GM12878 (cell line): ENCODE results near the gene NTN3. TPM values are rescaled to one million over a fixed set of nuclear protein-coding genes. Genes with fewer than 3 reads are reported as not detected.
A peak's percentile ranks its signal among the peaks of the same experiment; 100 is the strongest.

Experiments used
- ATAC-seq: fragments of 200-7000 bp; cut with Tn5 transposase; 3 replicates; pipeline ENCODE4 v1.9.1; 2020; ENCODE audit warnings: mild to moderate bottlenecking, moderate library complexity
- BruUV-seq: library from RNA; stranded (reverse); fragments of 400-500 nt; replicated peaks from 2 replicates; lab custom pipeline; 2021; lab: Mats Ljungman, UMichigan
- CTCF ChIA-PET: fragments of 300-600 bp; sonication (Branson Sonifier 250); formaldehyde crosslinking; extraction: SDS; loops from one replicate; lab custom pipeline; 2021; ENCODE audit warnings: inconsistent platforms; lab: Yijun Ruan, JAX
- POLR2A ChIA-PET: fragments of 350-600 bp; formaldehyde crosslinking; extraction: SDS; loops from one replicate; lab custom pipeline; 2021; ENCODE audit warnings: inconsistent platforms; lab: Charles Lee
- RAD21 ChIA-PET: fragments of 300-600 bp; sonication (Branson Sonifier 250); formaldehyde crosslinking; loops from one replicate; lab custom pipeline; 2023; ENCODE audit warnings: antibody characterized with exemption; ENCODE audit not compliant: unreplicated experiment; lab: Charles Lee
- SMC1A ChIA-PET: fragments of 300-600 bp; sonication (Branson Sonifier 250); formaldehyde crosslinking; loops from one replicate; lab custom pipeline; 2023; ENCODE audit not compliant: unreplicated experiment, uncharacterized antibody; lab: Charles Lee
- DNase-seq: peaks from one replicate; pipeline ENCODE4 v3.0.0-alpha.2; 2011; ENCODE audit warnings: low read depth, low spot score
- FAIRE-seq: peaks from 3 replicates; lab custom pipeline; 2011; peaks lifted over from hg19 to GRCh38; lab: Jason Lieb, UNC
- H2AFZ ChIP-seq: 2 replicates; pipeline ENCODE4 v1.6.0; 2011; ENCODE audit warnings: low read depth, low read length, control low read depth; ENCODE audit not compliant: control insufficient read depth
- H3K27ac ChIP-seq: 2 replicates; pipeline ENCODE4 v1.5.1; 2011; ENCODE audit warnings: control low read depth; ENCODE audit not compliant: control insufficient read depth, insufficient read depth
- H3K27me3 ChIP-seq, 2 experiments: replicated peaks in 1 of 2; 2 replicates each; pipeline versions ENCODE4 v1.6.0 to v1.6.1; 2011; ENCODE audit warnings: low read length in 1 of 2; ENCODE audit not compliant: control insufficient read depth in 2 of 2, insufficient read depth in 2 of 2
- H3K36me3 ChIP-seq, 2 experiments: 2 replicates each; pipeline ENCODE4 v1.5.1; 2011; ENCODE audit warnings: low read length in 1 of 2; ENCODE audit not compliant: control insufficient read depth in 2 of 2, insufficient read depth in 2 of 2
- H3K4me1 ChIP-seq: 2 replicates; pipeline ENCODE4 v1.6.1; 2011; ENCODE audit warnings: mild to moderate bottlenecking, low read length, moderate library complexity, mixed read lengths; ENCODE audit not compliant: control insufficient read depth, insufficient read depth
- H3K4me2 ChIP-seq: 2 replicates; pipeline ENCODE4 v1.6.0; 2011; ENCODE audit warnings: control low read depth; ENCODE audit not compliant: control insufficient read depth, insufficient read depth
- H3K4me3 ChIP-seq: fragments of 200-600 bp; sonication (generic); 2 replicates; pipeline ENCODE4 v1.5.1; 2016
- H3K79me2 ChIP-seq: 2 replicates; pipeline ENCODE4 v1.6.0; 2011; ENCODE audit warnings: low read length; ENCODE audit not compliant: control insufficient read depth, insufficient read depth
- H3K9ac ChIP-seq: 2 replicates; pipeline ENCODE4 v1.8.0; 2011; ENCODE audit warnings: low read length, control low read depth, mixed read lengths; ENCODE audit not compliant: control insufficient read depth, insufficient read depth
- H3K9me3 ChIP-seq: replicated peaks from 3 replicates; pipeline ENCODE4 v1.5.1; 2011; ENCODE audit warnings: mild to moderate bottlenecking, low read length; ENCODE audit not compliant: control insufficient read depth, insufficient read depth
- H4K20me1 ChIP-seq: 2 replicates; pipeline ENCODE4 v1.6.0; 2011; ENCODE audit not compliant: control insufficient read depth, insufficient read depth
- CHD4 ChIP-seq: fragments of 200-600 bp; sonication (generic); IDR thresholded peaks from 2 replicates; pipeline ENCODE4 v1.6.1; 2016; ENCODE audit warnings: mild to moderate bottlenecking
- FOXK2 ChIP-seq: fragments of 450-650 bp; IDR thresholded peaks from 2 replicates; pipeline ENCODE4 v1.6.1; 2017; ENCODE audit warnings: mild to moderate bottlenecking, moderate library complexity
- MTA3 ChIP-seq: IDR thresholded peaks from 2 replicates; pipeline ENCODE4 v1.6.1; 2012; ENCODE audit warnings: low read length, inconsistent platforms, borderline replicate concordance
- WGBS: methylation state at CpG from one replicate; pipeline ENCODE4 v1.1.6; 2016; ENCODE audit warnings: low lambda C conversion rate; ENCODE audit not compliant: insufficient replicate concordance, insufficient coverage; ENCODE audit errors: missing lambda C conversion rate; 5-methylcytosine and 5-hydroxymethylcytosine counted together
- in situ Hi-C: fragments of 300-500 bp; cut with MboI; formaldehyde crosslinking; loops from 9 replicates; pipeline ENCODE4 v1.14.3; 2018; ENCODE audit warnings: mixed read lengths
- intact Hi-C: fragments of 100-400 bp; cut with micrococcal nuclease; formaldehyde crosslinking; loops from one replicate; pipeline ENCODE4 v1.14.2; 2022; ENCODE audit not compliant: unreplicated experiment
- polyA plus RNA-seq, 11 experiments: library from polyadenylated mRNA; depleted of rRNA in 4 of 11; unstranded in 6 of 11; stranded (reverse) in 5 of 11; fragments of >200 nt; fragmentation: Nextera tagmentation in 4 of 11; fragmentation: Illumina TruSeq in 1 of 11; extraction: Ambion mirVana in 4 of 11; extraction: Trizol in 1 of 11; gene quantifications; 1 replicate in 1 of 11; 2 replicates in 10 of 11; pipeline versions ENCODE4 v1.2.1 to v1.2.3, GENCODE V29; 2011 to 2016; ENCODE audit warnings: inconsistent platforms in 2 of 11, missing spikeins in 2 of 11, low read depth in 1 of 11
- total RNA-seq, 4 experiments: library from RNA; depleted of rRNA in 3 of 4; stranded (reverse); fragments of >200 nt in 3 of 4; fragmentation: Illumina TruSeq in 1 of 4; extraction: Trizol in 1 of 4; gene quantifications; 2 replicates each; pipeline versions ENCODE4 v1.2.1 to v1.2.3, GENCODE V29; 2013 to 2021
- TF ChIP-seq, protein P1 (sequence below): fragments of 450-650 bp; IDR thresholded peaks from 2 replicates; pipeline ENCODE4 v1.6.1; 2016; ENCODE audit warnings: mild to moderate bottlenecking

NTN3 gene
- total and polyA plus RNA-seq, 10 of the 15 experiments (the other 5 are each of a cell fraction or from before 2014, with no cell fraction given): 0.04 TPM; not detected in 9

DNA sequence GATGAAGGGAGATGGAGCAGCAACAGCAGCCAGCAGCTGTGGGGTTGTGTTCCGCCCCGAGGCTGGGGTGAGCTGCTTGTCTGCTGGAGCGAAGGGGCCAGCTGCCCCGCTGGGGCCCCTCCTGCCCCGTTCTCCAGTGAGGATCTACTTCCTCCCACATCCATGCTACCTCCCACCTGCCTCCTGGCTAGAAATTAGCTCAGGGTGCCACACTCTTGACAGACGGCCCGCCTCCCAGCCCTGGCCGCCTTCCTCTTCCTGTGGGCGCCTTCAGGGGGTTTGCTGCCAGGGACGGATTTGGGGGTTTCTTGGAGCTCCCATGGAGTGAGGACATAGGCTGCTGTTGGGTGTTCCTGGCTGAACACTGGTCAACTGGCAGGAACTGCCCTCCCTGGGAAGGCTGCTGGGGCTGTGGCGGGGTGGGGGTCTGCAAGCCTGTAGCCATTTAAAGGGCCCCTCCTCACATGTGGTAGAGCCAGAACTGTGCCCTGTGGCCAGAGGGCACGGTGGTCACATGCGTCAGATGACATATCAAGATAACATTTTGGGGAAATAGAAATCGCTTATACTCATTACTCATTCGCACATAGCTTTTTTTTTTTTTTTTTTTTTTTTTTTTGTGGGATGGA lies 16.9 kb downstream of the NTN3 start:
- H2AFZ ChIP-seq: no peak overlapping the region
- in situ Hi-C loops: no loop called here
- ChIA-PET SMC1A (interaction anchor here (0.5 to 1.5 kb wide), 6 partner anchors 9 to 191 kb away, joined by 3 to 4 read pairs (median 3); no protein-coding TSS in a partner anchor), POLR2A (interaction anchor here (0.6 to 3.4 kb wide), 7 partner anchors 9 to 328 kb away, joined by 3 to 10 read pairs (median 5); partner anchors contain the start of gene CCNF), RAD21 (interaction anchor here (0.9 to 3.8 kb wide), 4 partner anchors 10 to 58 kb away, joined by 4 to 21 read pairs (median 11); partner anchors contain the start of genes CCNF, NTN3 and TEDC2), CTCF (interaction anchor here (0.7 to 4.1 kb wide), 8 partner anchors 11 to 293 kb away, joined by 3 to 39 read pairs (median 4); partner anchors contain the start of genes ABCA3, CCNF and TBC1D24)
- intact Hi-C loops: loop anchor here (5.0 kb wide), 1 partner anchor 146 kb away; the partner anchor contains the start of gene ABCA3
- no peaks in the 10 kb centered on the region for H3K27me3 ChIP-seq
- no peaks in the 10 kb centered on the region for H3K79me2 ChIP-seq
- H3K9ac ChIP-seq: no peak overlapping the region
- no peak for ATAC-seq
- no peaks in the 10 kb centered on the region; a peak in 1 of 4 replicates for H3K36me3 ChIP-seq
- H4K20me1 ChIP-seq: no peaks in the 10 kb centered on the region
- no TSS peak for BruUV-seq
- H3K4me3 ChIP-seq: no peak overlapping the region
- no peak for DNase-seq
- 90% methylated on average over 15 of the region's 15 CpGs for WGBS
- H3K4me2 ChIP-seq: no peak overlapping the region
- no peaks in the 10 kb centered on the region for H3K9me3 ChIP-seq
- TF ChIP-seq FOXK2 (no peak), CHD4 (no peak)
- TF ChIP-seq, protein P1, sequence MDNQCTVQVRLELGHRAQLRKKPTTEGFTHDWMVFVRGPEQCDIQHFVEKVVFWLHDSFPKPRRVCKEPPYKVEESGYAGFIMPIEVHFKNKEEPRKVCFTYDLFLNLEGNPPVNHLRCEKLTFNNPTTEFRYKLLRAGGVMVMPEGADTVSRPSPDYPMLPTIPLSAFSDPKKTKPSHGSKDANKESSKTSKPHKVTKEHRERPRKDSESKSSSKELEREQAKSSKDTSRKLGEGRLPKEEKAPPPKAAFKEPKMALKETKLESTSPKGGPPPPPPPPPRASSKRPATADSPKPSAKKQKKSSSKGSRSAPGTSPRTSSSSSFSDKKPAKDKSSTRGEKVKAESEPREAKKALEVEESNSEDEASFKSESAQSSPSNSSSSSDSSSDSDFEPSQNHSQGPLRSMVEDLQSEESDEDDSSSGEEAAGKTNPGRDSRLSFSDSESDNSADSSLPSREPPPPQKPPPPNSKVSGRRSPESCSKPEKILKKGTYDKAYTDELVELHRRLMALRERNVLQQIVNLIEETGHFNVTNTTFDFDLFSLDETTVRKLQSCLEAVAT: 0 out of 2 replicates have a peak, but pooled peaks have one; percentile 25
- FAIRE-seq: no peak
- no peak overlapping the region for H3K27ac ChIP-seq
- H3K4me1 ChIP-seq: peaks cover 16% of the 10 kb centered on the region

DNA sequence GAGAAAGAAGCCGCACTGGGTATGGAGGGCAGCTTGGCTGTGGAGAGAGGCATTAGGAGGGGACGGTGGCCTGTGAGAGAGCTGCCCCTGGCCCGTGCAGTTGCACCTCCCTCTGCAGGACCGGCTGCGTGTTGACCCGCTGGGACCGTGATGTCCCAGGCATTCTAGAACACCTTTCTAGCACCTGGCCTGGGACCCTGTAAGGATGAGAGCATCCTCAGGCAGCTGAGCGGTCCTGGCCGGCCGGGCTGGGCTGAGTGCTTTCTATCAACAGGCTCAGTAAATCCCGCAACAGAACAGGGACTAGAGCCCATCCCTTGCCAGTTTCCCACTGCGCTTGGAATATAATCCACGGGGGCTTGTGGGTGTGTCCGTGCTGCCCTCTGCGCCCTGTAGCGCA lies 18.5 kb downstream of the NTN3 start:
- RAD21 ChIA-PET: no interaction called here
- SMC1A ChIA-PET: no interaction called here
- 96% methylated on average over 16 of the region's 16 CpGs for WGBS
- Histone ChIP-seq H3K4me2 (no peak overlapping the region), H3K4me1 (peaks cover 16% of the 10 kb centered on the region), H3K9me3 (no peaks in the 10 kb centered on the region), H3K36me3 (no peaks in the 10 kb centered on the region; a peak in 1 of 4 replicates), H3K27me3 (no peaks in the 10 kb centered on the region), H2AFZ (no peak overlapping the region), H3K9ac (no peak overlapping the region), H3K79me2 (no peaks in the 10 kb centered on the region), H3K4me3 (no peak overlapping the region), H4K20me1 (no peaks in the 10 kb centered on the region), H3K27ac (no peak overlapping the region)
- in situ Hi-C loops (no loop called here), intact Hi-C loops (loop anchor here (5.0 kb wide), 1 partner anchor 147 kb away; the partner anchor contains the start of gene ABCA3)
- DNase-seq (no peak), ATAC-seq (no peak), FAIRE-seq (no peak)
- CTCF ChIA-PET: interaction anchor here (1.4 to 1.6 kb wide), 2 partner anchors 12 to 194 kb away, joined by 3 read pairs; no protein-coding TSS in a partner anchor
- POLR2A ChIA-PET: interaction anchor here (0.6 kb wide), 1 partner anchor 21 kb away, joined by 4 read pairs; no protein-coding TSS in a partner anchor
- no TSS peak for BruUV-seq
- TF ChIP-seq MTA3: no peak
